Mesenchymal stem cell (in vitro differentiated cells and primary cell): ENCODE measurements around the gene MSRB1.
"Not testable (repeated sequence)": the region's sequence is repeated elsewhere in the genome, so short reads cannot be mapped to it uniquely, and the experiment has no call there.

Experiments
- DNase-seq: peaks from one replicate; pipeline ENCODE4 v3.0.0-alpha.2; 2013
- H2AFZ ChIP-seq: one replicate; pipeline ENCODE4 v1.6.1; 2013; ENCODE audit warnings: low read depth, mild to moderate bottlenecking, control low read depth, inconsistent platforms, low read length, moderate library complexity
- H2AK5ac ChIP-seq: 2 replicates; pipeline ENCODE4 v1.6.1; 2013; ENCODE audit warnings: low read length, moderate library complexity, mild to moderate bottlenecking, inconsistent platforms; ENCODE audit not compliant: severe bottlenecking
- H2BK120ac ChIP-seq: one replicate; pipeline ENCODE4 v1.6.1; 2013; ENCODE audit warnings: low read depth, mild to moderate bottlenecking, inconsistent platforms, low read length, moderate library complexity
- H2BK12ac ChIP-seq, 2 experiments: one replicate each; pipeline ENCODE4 v1.6.1; 2013; ENCODE audit warnings: inconsistent platforms in 2 of 2, low read length in 2 of 2, mild to moderate bottlenecking in 2 of 2, moderate library complexity in 2 of 2, control low read depth in 1 of 2
- H2BK15ac ChIP-seq: one replicate; pipeline ENCODE4 v1.6.1; 2013; ENCODE audit warnings: mild to moderate bottlenecking, low read depth, inconsistent platforms; ENCODE audit not compliant: poor library complexity, severe bottlenecking
- H2BK5ac ChIP-seq: 2 replicates; pipeline ENCODE4 v1.6.1; 2013; ENCODE audit warnings: low read depth, mild to moderate bottlenecking, low read length, control low read depth, inconsistent platforms; ENCODE audit not compliant: poor library complexity, severe bottlenecking
- H3K14ac ChIP-seq, 2 experiments: one replicate each; pipeline ENCODE4 v1.6.1; 2013; ENCODE audit warnings: inconsistent platforms in 2 of 2, low read length in 2 of 2, control low read depth in 1 of 2, mild to moderate bottlenecking in 1 of 2, moderate library complexity in 1 of 2
- H3K18ac ChIP-seq, 2 experiments: one replicate each; pipeline ENCODE4 v1.6.1; 2013; ENCODE audit warnings: inconsistent platforms in 2 of 2, low read length in 2 of 2, control low read depth in 1 of 2, low read depth in 1 of 2, mild to moderate bottlenecking in 1 of 2
- H3K23ac ChIP-seq, 2 experiments: one replicate each; pipeline ENCODE4 v1.6.1; 2013; ENCODE audit warnings: inconsistent platforms in 2 of 2, low read length in 2 of 2, mild to moderate bottlenecking in 2 of 2, moderate library complexity in 2 of 2, control low read depth in 1 of 2
- H3K27ac ChIP-seq: 2 replicates; pipeline ENCODE4 v1.5.1; 2013; ENCODE audit warnings: mild to moderate bottlenecking, moderate library complexity, low read length, control low read depth, inconsistent platforms; ENCODE audit not compliant: poor library complexity, severe bottlenecking
- H3K27me3 ChIP-seq, 2 experiments: 2 replicates each; pipeline versions ENCODE4 v1.6.1 to v1.7.0; 2013; ENCODE audit warnings: low read length in 2 of 2, mild to moderate bottlenecking in 2 of 2, moderate library complexity in 2 of 2, control low read depth in 1 of 2, inconsistent platforms in 1 of 2; ENCODE audit not compliant: control insufficient read depth in 1 of 2, insufficient read depth in 1 of 2
- H3K36me3 ChIP-seq, 2 experiments: 2 replicates each; pipeline versions ENCODE4 v1.6.1 to v1.7.0; 2013; ENCODE audit warnings: low read length in 2 of 2, control low read depth in 1 of 2, inconsistent platforms in 1 of 2, low read depth in 1 of 2, mild to moderate bottlenecking in 1 of 2; ENCODE audit not compliant: insufficient read depth in 2 of 2, control insufficient read depth in 1 of 2
- H3K4ac ChIP-seq, 2 experiments: one replicate each; pipeline ENCODE4 v1.6.1; 2013; ENCODE audit warnings: inconsistent platforms in 2 of 2, low read length in 2 of 2, mild to moderate bottlenecking in 2 of 2, moderate library complexity in 2 of 2, control low read depth in 1 of 2, low read depth in 1 of 2
- H3K4me1 ChIP-seq: 2 replicates; pipeline ENCODE4 v1.6.1; 2013; ENCODE audit warnings: low read depth, low read length, control low read depth; ENCODE audit not compliant: control insufficient read depth, insufficient read depth
- H3K4me2 ChIP-seq: 2 replicates; pipeline ENCODE4 v1.6.1; 2013; ENCODE audit warnings: low read length, mild to moderate bottlenecking, inconsistent platforms; ENCODE audit not compliant: poor library complexity, severe bottlenecking
- H3K4me3 ChIP-seq, 2 experiments: 2 replicates each; pipeline versions ENCODE4 v1.5.1 to v1.7.0; 2013; ENCODE audit warnings: low read length in 2 of 2, mild to moderate bottlenecking in 2 of 2, control low read depth in 1 of 2, low read depth in 1 of 2; ENCODE audit not compliant: insufficient read depth in 1 of 2
- H3K79me1 ChIP-seq: replicated peaks from 2 replicates; pipeline ENCODE4 v1.6.1; 2013; ENCODE audit warnings: mild to moderate bottlenecking, control low read depth, low read length, inconsistent platforms; ENCODE audit not compliant: poor library complexity, severe bottlenecking
- H3K9ac ChIP-seq: 2 replicates; pipeline ENCODE4 v1.7.0; 2013; ENCODE audit warnings: mild to moderate bottlenecking, low read length, moderate library complexity
- H3K9me3 ChIP-seq: 2 replicates; pipeline ENCODE4 v1.7.0; 2013; ENCODE audit warnings: mild to moderate bottlenecking, low read length; ENCODE audit not compliant: control insufficient read depth
- H4K8ac ChIP-seq: one replicate; pipeline ENCODE4 v1.6.1; 2013; ENCODE audit warnings: inconsistent platforms, mild to moderate bottlenecking, low read length, moderate library complexity
- H4K91ac ChIP-seq: one replicate; pipeline ENCODE4 v1.6.1; 2013; ENCODE audit warnings: mild to moderate bottlenecking, low read length, inconsistent platforms
- WGBS: methylation state at CpG from one replicate; pipeline ENCODE4 v1.1.7; 2013; ENCODE audit warnings: mixed read lengths; 5-methylcytosine and 5-hydroxymethylcytosine counted together

The MSRB1 gene

DNA sequence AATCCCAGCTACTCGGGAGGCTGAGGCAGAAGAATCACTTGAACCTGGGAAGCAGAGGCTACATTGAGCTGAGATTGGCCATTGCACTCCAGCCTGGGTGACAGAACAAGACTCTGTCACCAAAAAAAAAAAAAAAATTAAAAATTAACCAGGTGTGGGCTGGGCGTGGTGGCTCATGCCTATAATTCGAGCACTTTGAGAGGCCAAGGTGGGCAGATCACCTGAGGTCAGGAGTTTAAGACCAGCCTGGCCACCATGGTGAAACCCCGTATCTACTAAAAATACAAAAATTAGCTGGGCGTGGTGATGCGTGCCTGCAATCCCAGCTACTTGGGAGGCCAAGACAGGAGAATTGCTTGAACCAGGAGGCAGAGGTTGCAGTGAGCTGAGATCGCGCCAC lies 3.2 kb downstream of the MSRB1 start:
- H3K14ac ChIP-seq = not testable (repeated sequence)
- peaks cover 21% of the 10 kb centered on the region for H3K4me1 ChIP-seq
- WGBS = 98% methylated on average over 8 of the region's 8 CpGs

DNA sequence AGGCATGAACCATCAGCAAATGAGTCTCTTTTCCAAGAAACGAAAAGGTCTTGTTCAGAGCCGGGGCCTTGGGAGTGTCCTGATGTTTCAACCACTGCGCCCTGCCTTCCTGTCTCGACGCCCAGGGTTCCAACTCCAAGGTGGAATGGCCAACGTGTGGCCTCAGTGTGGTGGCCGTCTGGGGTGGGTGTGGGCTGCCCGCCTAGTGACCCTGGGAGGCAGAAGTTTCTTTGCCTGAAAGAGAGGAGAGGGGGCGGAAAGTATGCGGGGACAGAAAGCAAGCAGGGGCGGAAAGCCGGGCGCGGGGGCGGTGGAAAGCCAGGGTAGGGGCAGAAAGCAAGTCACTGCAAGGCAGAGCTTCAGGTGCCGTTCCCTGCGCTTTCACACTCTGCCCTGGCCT lies 4.1 kb downstream of the MSRB1 start:
- Histone ChIP-seq H3K9me3 (no peaks in the 10 kb centered on the region), H3K4me1 (peaks cover 21% of the 10 kb centered on the region), H3K18ac (no peak overlapping the region), H3K4me2 (no peak overlapping the region), H2AK5ac (no peak overlapping the region), H2BK5ac (no peak overlapping the region), H3K27me3 (no peaks in the 10 kb centered on the region), H3K23ac (no peak overlapping the region), H2BK120ac (no peak overlapping the region), H4K91ac (no peak overlapping the region), H4K8ac (no peak overlapping the region), H2BK12ac (no peak overlapping the region), H3K79me1 (peaks cover 10% of the 10 kb centered on the region), H3K36me3 (peaks cover 33 to 46% of the 10 kb centered on the region in 2 experiments), H3K14ac (no peak overlapping the region), H3K27ac (no peak overlapping the region), H3K4me3 (no peak overlapping the region), H2BK15ac (no peak overlapping the region), H2AFZ (no peak overlapping the region), H3K9ac (no peak overlapping the region), H3K4ac (no peak overlapping the region)
- DNase-seq = no peak
- 94% methylated on average over 17 of the region's 17 CpGs for WGBS

More for the DNA sequence above, 3.2 kb downstream of the MSRB1 start:
- H3K27me3 ChIP-seq, H4K91ac ChIP-seq, H3K4me3 ChIP-seq, H2BK5ac ChIP-seq, H2AK5ac ChIP-seq, H2BK120ac ChIP-seq, H3K4ac ChIP-seq, H2BK12ac ChIP-seq, H3K9me3 ChIP-seq, H3K4me2 ChIP-seq, DNase-seq, H3K9ac ChIP-seq, H2BK15ac ChIP-seq, H2AFZ ChIP-seq, H4K8ac ChIP-seq, H3K79me1 ChIP-seq, H3K27ac ChIP-seq, H3K23ac ChIP-seq, H3K18ac ChIP-seq: not testable (repeated sequence)
- peaks cover 33 to 46% of the 10 kb centered on the region in 2 experiments for H3K36me3 ChIP-seq

DNA sequence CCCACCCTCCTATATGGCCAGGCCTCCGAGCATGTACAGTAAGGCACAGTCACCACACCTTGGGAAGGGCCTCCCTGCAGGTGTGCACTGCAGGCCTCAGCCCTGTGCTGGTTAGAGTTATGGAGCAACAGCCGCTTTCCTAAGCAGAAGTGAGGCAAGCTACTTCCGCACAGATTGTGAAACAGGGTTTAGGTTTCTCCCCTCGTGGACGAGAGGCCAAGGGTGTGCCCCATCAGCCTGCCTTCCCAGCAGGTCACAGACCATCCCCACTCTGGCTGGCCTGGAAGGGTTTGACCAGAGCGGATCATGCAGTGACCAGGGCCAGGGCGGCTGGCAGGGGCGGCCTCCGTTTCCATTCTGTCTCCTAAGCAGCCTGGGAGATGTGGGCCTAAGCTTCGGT lies 4.7 kb downstream of the MSRB1 start:
- H3K27me3 ChIP-seq = peaks cover 0 to 5% of the 10 kb centered on the region in 2 experiments
- no peak overlapping the region for H3K9ac ChIP-seq
- no peak overlapping the region for H3K4ac ChIP-seq
- H2AK5ac ChIP-seq = no peak overlapping the region
- H3K9me3 ChIP-seq = no peaks in the 10 kb centered on the region
- H3K4me3 ChIP-seq = no peak overlapping the region
- 97% methylated on average over 10 of the region's 10 CpGs for WGBS
- no peak overlapping the region for H3K18ac ChIP-seq
- H3K27ac ChIP-seq = no peak overlapping the region
- DNase-seq = no peak
- H4K91ac ChIP-seq = no peak overlapping the region
- no peak overlapping the region for H2BK15ac ChIP-seq
- H2BK120ac ChIP-seq = no peak overlapping the region
- peaks cover 19% of the 10 kb centered on the region for H3K4me1 ChIP-seq
- no peak overlapping the region for H3K23ac ChIP-seq
- no peak overlapping the region for H3K14ac ChIP-seq
- H2BK5ac ChIP-seq = no peak overlapping the region
- no peak overlapping the region for H3K4me2 ChIP-seq
- H3K36me3 ChIP-seq = peaks cover 33 to 46% of the 10 kb centered on the region in 2 experiments
- H2AFZ ChIP-seq = no peak overlapping the region
- peaks cover 10% of the 10 kb centered on the region for H3K79me1 ChIP-seq
- H4K8ac ChIP-seq = no peak overlapping the region
- no peak overlapping the region for H2BK12ac ChIP-seq

DNA sequence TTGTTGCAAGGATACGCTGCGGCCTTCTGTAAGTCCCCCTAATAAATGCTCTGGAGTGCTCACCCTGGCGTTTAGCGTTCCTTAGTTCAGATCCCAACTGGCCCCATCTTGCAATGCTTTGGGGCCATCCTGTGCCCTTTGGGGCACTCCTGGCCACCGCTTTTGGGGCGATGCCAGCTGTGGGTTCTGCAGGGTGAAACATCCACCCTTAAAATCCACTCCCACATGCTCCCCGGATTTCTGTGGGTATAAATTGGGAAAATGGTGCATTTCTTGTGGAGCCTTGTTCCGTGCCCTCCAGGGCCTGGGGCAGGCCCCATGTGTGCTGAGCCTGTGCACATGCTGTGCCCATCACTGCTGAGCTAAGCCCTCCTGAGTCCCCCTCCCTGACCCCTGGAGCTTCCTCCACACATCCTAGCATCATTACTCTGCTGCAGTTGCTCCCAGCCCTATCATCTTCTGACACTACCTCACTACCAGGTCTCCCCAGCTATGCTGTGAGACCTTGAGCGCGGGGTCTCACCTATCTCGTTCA lies 6.0 kb downstream of the MSRB1 start:
- Histone ChIP-seq H3K4me2 (no peak overlapping the region), H3K9ac (no peak overlapping the region), H3K79me1 (peaks cover 5% of the 10 kb centered on the region), H3K36me3 (peaks cover 33 to 46% of the 10 kb centered on the region in 2 experiments), H3K4me3 (no peak overlapping the region), H3K4me1 (peaks cover 16% of the 10 kb centered on the region), H3K23ac (no peak overlapping the region), H3K14ac (no peak overlapping the region), H2AFZ (no peak overlapping the region), H3K4ac (no peak overlapping the region), H4K91ac (no peak overlapping the region), H2BK15ac (no peak overlapping the region), H2AK5ac (no peak overlapping the region), H4K8ac (no peak overlapping the region), H3K27ac (no peak overlapping the region), H3K18ac (no peak overlapping the region), H3K27me3 (peaks cover 0 to 18% of the 10 kb centered on the region in 2 experiments), H2BK12ac (no peak overlapping the region), H3K9me3 (no peaks in the 10 kb centered on the region), H2BK5ac (no peak overlapping the region), H2BK120ac (no peak overlapping the region)
- DNase-seq = no peak
- 96% methylated on average over 6 of the region's 11 CpGs for WGBS
